Breast epithelium (tissue), 3 donors: ENCODE results near the gene WDR90.

Source experiments
- CTCF ChIP-seq, 3 donors: fragments of 450-650 bp; IDR thresholded peaks; one replicate each; pipeline ENCODE4 v1.5.1; 2016 to 2017; ENCODE audit warnings: antibody characterized with exemption in 3 of 3, mild to moderate bottlenecking in 3 of 3, moderate library complexity in 3 of 3
- POLR2A ChIP-seq: fragments of 450-650 bp; IDR thresholded peaks from one replicate; pipeline ENCODE4 v1.6.1; 2016; ENCODE audit warnings: antibody characterized with exemption, mild to moderate bottlenecking, moderate library complexity

GRCh38 chr16:711084-711483 is 61.9 kb downstream of the WDR90 start:
- TF ChIP-seq POLR2A: no peak
- TF ChIP-seq CTCF (IDR thresholded peaks at IDR 0.05): no peak
